GM21447 (cell line): ENCODE results near the gene SASH3.
"Not testable (repeated sequence)": the region's sequence is repeated elsewhere in the genome, so short reads cannot be mapped to it uniquely, and the experiment has no call there.

Experiments
- ATAC-seq: cut with Tn5 transposase; IDR thresholded peaks from one replicate; pipeline ENCODE4 v1.9.1; 2021; ENCODE audit not compliant: unreplicated experiment

SASH3 gene

DNA sequence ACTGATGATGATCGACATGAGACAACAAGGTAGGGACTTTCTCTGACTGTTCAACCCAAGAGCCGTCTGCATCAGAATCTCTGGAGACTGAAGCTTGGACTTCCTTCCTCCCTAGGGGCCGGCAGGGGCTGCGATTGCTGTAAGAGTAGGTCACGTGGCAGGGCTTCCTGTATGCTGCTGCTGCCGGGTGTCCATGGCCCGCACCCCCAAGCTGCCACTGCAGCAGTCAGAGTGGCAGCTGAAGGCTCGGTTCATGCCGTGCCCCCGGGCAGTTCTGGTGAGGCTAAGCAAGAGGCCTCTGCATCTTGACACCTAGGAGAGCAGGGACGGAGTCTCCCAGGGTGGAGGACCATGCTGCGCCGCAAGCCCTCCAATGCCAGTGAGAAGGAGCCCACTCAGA lies at the start of gene SASH3:
SASH3 (plus strand) TSS at position 203 of the 400 bp plus-strand sequence; CDS start at position 352, 149 bp downstream.
- ATAC-seq = peak; percentile 29

DNA sequence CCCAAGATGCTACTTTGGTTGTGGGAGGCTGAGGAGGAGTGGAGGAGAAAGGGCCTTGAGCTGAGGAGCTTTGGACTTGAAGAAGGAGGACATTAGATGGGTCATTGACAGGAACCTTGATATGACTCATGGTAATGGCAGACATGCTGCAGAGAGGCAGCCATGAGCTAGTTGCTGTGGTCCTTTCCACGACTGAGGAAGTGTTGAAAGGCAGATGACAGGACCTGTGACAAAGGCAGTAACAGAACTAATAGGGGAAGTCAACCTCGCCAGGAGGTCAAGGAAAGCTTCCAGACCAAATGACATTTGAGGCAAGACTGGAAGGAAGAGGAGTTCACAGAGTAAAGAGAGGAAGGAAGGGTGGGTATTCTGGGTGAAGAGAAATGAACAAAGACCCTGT lies 48.5 kb upstream of the SASH3 start:
- ATAC-seq = no peak

DNA sequence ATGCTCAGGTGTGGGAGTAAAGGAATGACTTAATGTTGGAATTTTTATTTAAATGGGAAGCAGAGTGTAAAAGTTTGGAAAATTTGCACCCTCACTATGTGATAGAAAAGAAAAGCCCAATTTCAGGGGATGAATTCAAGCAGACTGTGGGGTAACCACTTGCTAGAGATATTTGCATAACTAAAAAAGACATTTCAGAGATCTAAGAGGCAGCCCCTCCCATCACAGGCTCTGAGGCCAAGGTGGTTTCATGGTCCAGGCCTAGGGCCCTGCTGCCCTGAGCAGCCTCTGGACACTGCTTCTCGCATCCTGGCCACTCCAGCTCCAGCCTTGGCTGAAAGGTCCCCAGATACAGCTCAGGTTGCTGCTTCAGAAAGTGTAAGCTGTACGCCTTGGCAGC lies 46.9 kb upstream of the SASH3 start:
- no peak for ATAC-seq

DNA sequence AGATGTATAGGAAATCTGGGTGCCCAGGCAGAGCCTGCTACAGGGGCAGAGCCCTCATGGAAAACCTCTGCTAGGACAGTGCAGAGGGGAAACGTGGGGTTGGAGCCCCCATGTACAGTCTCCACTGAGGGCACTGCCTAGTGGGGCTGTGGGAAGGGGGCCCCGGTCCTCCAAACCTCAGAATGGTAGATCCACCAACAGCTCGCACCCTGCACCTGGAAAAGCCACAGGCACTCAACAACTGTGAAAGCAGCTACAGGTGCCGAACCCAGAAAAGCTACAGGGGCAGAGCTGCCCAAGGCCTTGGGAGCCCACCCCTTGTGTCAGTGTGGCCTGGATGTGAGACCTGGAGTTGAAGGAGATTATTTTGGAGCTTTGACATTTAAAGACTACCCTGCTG lies 46.4 kb upstream of the SASH3 start:
- no peak for ATAC-seq

DNA sequence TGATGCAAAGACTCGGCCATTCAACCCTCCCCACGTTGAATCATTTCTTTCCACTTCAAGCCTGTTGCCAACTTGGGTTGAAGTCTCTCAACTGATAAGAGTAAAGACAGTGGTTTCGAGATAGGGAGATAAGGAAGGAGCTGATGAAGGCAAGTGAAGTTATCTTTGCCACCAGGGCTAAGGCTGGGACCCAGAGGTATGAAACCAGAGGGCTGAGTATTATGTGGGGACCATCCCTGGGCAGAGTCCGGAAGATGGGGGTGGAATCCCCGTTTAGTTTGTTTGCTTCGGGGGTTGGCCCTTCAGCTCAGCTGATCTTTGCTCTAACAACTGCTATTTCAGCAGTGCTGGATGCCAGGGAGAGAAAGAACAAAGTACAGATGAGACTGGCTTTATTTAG lies 43.3 kb upstream of the SASH3 start:
- ATAC-seq = no peak

DNA sequence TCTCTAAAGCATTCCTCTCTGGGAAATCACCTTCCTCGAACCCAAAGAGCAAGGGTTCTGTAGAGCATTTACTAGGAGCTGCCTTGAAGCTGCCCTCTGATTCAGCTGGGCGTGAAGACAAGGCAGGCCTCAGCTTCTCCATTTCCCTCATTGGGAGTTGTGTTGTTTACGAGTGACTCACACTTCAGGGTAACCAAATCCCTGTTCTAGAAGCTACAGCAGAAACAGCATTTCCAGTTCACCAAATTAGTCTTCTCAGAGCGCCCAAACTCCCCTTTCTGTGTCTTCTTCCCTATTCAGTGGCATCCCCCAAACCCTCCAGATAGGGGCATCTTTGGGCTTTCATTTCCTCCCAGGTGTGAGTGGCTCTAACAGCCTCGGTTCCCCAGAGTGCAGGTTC lies 41.8 kb upstream of the SASH3 start:
- peak; percentile 61 for ATAC-seq

DNA sequence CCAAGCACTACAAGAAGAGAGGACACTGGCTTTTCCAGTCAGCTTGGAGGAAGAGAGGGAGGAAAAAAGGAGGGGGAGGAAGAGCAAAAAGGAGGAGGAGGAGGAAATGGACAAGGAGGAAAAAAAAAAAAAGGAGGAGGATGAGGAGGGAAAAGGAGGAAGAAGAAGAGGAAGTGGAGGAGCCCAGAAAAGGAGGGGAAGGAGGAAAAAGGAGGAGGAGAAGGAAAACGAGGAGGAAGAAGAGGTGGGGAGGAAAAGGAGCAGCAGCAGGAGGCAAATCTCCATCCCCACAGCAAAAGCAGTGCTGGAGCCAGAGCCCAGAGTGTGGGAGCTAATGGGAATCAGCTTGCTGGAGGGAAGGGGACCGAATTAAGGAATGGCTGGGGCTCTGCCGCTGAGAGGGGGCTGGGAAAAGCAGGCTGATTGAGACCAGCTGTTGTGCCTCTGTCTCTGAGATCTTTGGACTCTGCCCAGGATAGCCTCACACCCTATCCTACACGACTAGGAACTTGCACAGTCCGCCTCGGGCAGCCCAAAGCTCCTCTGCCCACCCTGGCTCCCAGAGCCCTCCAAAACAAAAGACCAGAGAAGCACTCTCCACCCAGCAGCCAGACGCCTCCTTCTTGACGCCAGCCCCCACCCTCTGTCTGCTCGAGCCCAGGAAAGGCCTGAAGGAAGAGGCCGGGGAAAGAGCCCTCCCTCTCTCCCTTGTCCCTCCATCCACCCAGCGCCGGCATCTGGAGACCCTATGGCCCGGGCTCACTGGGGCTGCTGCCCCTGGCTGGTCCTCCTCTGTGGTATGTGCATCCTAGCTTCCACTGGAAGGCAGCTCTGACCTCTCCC lies 41.1 kb upstream of the SASH3 start, which contains the start of gene XPNPEP2:
XPNPEP2 (plus strand) TSS at position 514 of the 843 bp plus-strand sequence; CDS start at position 749, 235 bp downstream.
- ATAC-seq = no peak

DNA sequence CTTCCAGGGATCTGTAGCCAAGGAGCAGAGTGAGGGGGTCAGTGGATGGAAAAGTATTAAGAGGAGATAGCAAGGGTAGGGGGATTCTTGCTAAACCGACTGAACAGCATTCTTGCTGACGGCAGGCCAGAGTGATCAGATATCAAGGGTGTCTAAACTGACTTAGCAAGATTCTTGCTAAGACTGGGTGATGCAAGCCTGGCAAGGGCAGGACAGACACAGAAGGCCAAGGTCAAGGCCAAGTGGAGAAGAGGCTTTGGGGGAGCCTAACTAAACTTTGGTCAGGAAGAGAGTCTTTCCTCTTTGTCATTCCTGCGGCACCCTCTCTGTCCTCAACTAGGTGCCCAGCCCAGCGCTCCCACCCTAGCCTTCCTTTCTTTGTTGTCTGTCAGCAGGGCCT lies 40.2 kb upstream of the SASH3 start:
- no peak for ATAC-seq

DNA sequence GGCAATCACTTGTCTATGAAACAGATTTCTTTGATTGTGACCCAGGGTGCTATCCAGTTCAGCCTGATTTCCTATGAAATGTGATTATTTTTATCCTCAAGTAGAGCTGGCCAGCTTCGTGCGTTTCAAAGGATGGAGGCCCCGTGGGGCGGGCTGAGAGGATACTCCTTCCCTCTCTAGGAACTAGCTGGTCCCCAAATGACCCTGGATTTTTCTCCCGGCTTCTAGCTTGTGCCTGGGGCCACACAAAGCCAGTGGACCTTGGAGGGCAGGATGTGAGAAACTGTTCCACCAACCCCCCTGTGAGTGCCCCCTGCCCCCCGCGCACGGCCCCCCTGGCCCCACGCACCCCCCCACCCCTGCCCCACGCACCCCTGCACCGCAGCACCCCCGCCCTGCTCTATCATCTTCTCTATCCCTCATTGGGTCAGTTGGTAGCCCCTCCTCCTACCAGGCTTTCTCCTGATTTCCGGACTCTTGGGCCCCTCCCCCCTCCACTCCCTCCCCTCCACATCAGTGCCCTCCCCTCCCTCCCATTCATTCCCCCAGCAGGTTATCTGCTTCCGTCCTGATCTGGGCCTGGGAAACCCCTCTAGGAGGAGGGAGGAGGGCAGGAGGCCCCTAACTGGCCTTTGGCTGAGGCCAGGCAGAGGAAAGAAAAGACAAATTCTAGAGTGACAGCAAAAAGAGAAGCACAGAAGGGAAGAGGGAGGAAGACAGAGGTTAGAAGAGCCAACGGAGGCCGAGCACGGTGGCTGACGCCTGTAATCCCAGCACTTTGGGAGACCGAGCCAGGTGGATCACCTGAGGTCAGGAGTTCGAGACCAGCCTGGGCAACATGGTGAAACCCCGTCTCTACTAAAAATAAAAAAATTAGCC lies 37.6 kb upstream of the SASH3 start:
- no peak for ATAC-seq

DNA sequence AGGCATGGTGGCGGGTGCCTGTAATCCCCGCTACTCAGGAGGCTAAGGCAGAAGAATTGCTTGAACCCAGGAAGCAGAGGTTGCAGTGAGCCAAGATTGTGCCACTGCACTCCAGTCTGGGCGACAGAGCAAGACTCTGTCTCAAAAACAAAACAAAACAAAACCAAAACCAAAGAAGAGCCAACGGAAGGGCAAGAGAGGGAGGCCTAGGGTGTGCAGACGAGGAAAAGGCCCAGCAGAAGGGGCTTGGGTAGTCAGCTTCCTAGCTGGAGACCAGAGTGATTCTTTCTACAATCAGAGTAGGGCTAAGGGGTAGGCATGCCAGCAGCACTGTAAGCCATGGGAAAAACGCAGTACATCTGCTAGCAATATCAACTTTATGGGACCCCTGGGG lies 37.0 kb upstream of the SASH3 start:
- ATAC-seq = not testable (repeated sequence)

DNA sequence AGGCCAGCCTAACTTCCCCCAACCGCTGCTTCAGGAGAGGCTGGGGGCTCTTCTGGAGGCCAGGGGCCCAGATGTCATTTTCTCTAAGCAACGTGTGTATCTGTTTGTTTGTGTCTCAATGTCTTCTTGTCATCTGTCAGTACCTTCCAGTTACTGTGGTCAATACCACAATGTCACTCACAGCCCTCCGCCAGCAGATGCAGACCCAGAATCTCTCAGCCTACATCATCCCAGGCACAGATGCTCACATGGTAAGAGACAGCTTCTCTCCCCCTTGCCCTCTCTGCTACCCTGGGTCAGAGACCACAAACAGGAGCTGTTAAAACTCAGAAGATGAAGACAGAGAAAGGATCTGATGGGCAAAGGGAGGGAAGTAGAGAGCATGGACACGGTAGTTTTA lies 35.9 kb upstream of the SASH3 start:
- no peak for ATAC-seq

DNA sequence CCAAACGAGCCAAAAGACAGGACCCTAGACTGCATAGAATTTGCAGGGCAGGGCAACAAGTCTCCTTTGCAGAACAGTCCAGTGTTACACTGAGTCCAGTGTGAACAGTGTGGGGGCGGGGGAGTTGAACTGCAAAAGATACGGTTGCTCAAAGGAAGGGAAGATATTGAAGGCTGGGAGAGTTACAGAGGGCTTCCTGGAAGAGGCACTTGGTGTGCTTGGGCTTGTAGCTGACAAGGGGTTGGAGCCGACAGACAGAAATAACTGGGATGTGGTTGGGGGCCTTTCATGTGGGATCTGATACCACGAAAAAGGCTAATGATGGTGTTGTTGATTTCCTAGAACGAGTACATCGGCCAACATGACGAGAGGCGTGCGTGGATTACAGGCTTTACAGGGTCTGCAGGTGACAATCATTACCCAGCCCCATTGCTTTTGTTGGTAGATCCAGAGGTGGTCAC lies 34.9 kb upstream of the SASH3 start:
- ATAC-seq = no peak

DNA sequence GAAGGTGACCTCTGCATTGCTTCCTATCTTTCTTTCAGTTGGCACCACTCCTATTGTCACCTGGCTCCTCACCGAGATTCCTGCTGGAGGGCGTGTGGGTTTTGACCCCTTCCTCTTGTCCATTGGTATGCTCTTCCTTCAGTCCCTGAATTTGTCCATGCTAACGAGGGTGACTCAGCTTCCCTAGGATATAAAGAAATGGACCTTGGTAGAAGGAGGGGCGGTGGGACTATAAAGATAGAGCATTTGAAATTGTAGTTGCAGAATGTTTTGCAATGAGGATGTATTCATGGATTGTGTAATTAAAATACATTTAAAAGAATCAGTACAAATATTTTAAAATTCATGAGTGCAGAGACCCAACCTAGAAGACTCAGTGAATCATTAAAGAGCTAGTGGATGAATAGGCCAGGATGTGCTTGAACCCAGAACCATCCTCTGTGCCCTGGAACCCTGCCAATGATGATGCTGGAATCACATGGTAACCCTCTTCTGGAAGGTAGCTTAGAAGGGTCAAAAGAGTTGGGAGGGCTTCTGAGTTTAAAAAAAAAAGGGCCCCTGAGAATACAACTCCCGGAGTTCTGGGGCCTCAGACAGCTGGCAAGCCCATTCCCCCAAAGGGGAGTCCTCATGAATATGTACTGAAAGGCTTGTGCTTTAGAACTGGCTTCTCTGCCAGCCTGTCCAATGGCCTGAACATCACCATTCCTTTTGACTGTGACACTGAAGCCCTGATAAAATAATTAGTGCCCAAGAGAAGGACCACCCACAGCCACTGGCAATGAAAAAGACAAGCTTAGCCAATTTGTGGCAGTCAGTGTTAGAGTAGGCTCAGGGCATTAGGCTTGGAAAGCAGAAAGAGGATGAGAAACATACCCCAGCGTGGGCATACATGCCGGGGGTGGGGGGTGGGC lies 32.9 kb upstream of the SASH3 start:
- no peak for ATAC-seq

DNA sequence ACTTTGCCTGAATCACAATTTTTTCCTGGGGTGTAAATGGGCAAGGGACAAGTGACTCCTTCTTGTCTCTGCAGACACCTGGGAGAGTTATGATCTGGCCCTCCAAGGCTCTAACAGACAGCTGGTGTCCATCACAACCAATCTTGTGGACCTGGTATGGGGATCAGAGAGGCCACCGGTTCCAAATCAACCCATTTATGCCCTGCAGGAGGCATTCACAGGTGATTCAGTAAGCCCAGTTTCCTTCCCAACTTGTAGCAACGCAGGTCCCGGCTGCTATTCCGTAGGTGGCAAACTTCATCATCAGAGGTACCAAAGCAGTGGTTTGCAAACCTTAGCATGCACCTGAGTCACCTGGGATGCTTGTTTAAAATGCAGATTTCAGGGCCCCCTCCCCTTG lies 32.2 kb upstream of the SASH3 start:
- ATAC-seq = no peak

DNA sequence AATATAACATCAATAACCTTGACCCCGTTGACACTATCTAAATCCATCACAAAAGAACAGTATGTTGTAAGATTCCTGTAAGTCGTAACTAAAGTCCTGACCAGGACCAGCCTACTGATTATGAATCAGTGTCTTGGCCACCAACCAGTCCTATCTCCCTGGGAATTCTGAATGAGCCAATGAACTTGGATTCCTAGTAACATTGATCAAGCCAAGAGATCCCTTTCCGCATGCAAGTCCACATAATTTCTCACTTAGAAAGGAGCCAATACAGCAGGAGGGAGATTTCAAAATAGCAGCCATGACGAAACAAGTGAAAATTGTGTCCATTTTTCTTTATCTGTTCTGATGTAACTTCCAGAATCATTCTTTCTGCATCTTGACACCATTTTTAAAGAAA lies 31.4 kb upstream of the SASH3 start:
- no peak for ATAC-seq

DNA sequence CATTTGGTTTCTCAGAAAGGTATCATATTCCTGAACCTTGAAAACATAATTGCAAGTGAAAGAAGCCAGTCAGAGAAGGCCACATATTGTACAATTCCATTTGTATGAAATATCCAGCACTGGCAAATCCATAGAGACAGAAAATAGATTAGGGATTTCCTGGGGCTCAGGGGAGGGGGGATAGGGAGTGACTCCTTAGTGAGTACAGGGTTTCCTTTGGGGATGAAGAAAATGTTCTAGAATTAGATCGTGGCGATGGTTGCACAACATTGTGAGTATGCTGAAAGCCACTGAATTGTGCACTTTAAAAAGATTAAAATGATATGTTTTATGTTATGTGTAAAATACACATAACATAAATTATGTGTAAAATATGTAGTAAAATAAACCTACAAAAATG lies 30.7 kb upstream of the SASH3 start:
- no peak for ATAC-seq

DNA sequence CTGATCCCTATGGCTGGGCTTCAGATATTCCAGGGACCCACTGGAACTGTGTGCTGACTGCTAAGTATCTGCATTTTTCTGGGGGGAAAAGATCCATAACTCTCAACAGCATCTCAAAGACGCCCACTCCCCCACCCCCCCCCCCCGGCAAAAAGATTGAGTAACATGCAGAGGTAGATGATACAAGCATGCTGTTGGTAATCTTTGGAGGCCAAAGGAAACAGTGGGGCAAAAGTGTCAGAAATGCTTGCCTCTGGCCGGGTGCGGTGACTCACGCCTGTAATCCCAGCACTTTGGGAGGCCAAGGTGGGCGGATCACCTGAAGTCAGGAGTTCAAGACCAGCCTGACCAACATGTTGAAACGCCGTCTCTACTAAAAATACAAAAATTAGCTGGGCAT lies 28.8 kb upstream of the SASH3 start:
- no peak for ATAC-seq

DNA sequence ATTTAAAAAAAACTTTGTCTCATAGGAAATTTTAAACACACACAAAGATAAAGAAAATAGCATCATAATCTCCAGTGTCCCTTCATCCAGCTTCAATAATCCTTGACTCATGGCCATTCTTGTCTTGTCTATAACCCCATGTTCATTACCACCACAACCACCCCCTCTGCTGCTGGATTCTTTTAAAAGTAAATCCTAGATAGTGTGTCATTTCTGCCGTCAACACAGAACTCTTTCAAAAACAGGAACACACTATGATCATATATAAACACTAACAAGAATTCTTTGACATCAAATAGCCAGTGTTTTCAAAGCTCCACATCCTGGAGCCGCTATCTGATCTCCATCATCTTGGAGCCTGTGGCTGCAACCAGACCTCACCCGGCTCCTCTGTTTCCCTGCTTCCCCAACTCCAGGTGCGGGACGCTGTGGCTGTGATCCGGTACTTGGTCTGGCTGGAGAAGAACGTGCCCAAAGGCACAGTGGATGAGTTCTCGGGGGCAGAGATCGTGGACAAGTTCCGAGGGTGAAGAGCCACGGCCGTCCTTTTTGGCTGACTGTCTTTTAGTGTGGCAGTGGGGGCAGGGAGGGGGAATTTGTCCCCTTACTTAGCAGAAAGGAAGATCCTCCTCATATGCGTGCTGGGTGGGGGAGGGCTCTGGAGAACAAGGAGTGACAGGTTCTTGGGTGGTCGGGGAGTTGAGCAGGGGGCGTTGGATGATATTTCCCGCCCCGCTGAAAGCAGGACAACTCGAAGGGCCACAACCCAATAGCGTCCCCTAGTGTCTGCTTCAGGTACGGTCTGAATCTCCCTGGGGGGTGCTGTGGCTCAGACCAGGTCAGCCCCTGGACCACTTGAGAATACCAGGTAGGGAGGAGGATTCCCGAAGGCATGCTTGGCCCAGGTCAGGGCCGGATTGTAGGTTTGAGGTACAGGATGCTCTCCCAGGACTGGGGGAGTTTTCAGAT lies 25.4 kb upstream of the SASH3 start:
- no peak for ATAC-seq

DNA sequence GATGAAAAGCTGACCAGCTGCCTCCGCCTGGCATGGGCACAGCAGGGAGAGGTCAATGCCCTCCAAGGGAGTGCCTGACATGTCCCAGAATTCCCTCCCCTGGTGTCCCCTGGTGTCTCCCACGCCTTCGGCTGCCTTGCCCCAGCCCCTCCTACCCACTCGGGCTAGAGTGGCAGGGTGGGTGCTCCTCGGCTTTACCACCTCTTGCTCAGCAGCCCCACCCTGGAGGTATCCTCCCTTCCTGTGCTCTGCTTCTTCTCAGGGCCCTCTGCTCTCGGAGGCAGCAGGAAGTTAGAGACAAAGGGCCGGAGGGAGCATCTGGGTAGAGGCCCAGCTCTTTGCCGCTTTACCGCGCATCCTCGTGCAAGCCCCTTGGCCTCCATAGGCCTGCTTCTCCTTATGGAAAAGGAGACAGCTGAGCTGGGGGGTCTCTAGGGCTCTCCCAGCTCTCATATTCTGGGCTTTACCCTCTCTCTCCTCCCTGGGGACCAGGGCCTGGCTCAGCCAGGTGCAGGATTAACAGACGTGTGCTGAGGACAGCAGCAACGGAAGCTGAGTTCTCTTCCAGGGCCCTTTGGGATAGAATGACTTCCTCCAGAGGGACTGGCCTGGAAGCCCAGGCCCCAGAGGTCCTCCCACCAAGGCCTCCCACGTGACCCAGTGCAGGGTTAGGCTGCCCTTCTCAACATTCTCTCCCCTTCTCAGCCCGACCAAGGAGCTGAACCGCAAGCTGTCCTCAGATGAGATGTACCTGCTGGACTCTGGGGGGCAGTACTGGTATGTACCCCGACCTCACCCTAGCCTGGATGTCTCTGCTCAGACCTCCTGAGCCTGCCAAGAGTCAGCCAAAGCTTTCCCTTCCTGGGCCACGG lies 23.7 kb upstream of the SASH3 start:
- ATAC-seq = no peak
